ENCODE results near the gene TDRD7.

DNA sequence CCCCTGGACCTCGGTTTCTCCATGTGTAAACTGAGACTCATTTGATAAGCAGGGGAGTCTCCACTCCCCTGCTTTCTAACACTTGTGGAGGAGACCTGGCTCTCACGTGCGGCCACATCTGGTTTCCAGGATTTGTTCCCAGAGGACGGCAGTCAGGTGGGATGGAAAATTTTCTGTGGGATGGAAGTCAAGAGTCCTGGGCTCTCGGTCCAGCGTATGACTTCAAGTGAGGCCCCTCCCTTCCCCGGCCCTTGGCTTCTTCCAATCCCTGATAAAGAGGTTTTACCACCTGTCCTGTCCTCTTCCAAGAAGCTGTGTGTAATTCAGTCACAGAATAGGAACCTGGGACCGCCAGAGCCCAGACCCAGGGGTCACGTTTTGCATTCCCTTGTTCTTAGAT is 124.6 kb downstream of the TDRD7 start:
- TF ChIP-seq TAF1 (IDR thresholded peaks at IDR 0.05; ENCODE audit: low read depth) (no peak), EP300 (conservative IDR thresholded peaks at IDR 0.05; ENCODE audit: poor library complexity, severe bottlenecking) (no peak), EZH2 (IDR thresholded peaks at IDR 0.05; ENCODE audit: borderline replicate concordance, insufficient read depth, low read length, poor library complexity, severe bottlenecking) (no peak), RAD21 (conservative IDR thresholded peaks at IDR 0.05) (no peak), POLR2AphosphoS5 (IDR thresholded peaks at IDR 0.05) (no peak), SMC3 (conservative IDR thresholded peaks at IDR 0.05; ENCODE audit: poor library complexity) (no peak)
- TF ChIP-seq, protein P1, sequence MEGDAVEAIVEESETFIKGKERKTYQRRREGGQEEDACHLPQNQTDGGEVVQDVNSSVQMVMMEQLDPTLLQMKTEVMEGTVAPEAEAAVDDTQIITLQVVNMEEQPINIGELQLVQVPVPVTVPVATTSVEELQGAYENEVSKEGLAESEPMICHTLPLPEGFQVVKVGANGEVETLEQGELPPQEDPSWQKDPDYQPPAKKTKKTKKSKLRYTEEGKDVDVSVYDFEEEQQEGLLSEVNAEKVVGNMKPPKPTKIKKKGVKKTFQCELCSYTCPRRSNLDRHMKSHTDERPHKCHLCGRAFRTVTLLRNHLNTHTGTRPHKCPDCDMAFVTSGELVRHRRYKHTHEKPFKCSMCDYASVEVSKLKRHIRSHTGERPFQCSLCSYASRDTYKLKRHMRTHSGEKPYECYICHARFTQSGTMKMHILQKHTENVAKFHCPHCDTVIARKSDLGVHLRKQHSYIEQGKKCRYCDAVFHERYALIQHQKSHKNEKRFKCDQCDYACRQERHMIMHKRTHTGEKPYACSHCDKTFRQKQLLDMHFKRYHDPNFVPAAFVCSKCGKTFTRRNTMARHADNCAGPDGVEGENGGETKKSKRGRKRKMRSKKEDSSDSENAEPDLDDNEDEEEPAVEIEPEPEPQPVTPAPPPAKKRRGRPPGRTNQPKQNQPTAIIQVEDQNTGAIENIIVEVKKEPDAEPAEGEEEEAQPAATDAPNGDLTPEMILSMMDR (IDR thresholded peaks at IDR 0.05; ENCODE audit: poor library complexity, severe bottlenecking): no peak
- TF ChIP-seq, protein P2, sequence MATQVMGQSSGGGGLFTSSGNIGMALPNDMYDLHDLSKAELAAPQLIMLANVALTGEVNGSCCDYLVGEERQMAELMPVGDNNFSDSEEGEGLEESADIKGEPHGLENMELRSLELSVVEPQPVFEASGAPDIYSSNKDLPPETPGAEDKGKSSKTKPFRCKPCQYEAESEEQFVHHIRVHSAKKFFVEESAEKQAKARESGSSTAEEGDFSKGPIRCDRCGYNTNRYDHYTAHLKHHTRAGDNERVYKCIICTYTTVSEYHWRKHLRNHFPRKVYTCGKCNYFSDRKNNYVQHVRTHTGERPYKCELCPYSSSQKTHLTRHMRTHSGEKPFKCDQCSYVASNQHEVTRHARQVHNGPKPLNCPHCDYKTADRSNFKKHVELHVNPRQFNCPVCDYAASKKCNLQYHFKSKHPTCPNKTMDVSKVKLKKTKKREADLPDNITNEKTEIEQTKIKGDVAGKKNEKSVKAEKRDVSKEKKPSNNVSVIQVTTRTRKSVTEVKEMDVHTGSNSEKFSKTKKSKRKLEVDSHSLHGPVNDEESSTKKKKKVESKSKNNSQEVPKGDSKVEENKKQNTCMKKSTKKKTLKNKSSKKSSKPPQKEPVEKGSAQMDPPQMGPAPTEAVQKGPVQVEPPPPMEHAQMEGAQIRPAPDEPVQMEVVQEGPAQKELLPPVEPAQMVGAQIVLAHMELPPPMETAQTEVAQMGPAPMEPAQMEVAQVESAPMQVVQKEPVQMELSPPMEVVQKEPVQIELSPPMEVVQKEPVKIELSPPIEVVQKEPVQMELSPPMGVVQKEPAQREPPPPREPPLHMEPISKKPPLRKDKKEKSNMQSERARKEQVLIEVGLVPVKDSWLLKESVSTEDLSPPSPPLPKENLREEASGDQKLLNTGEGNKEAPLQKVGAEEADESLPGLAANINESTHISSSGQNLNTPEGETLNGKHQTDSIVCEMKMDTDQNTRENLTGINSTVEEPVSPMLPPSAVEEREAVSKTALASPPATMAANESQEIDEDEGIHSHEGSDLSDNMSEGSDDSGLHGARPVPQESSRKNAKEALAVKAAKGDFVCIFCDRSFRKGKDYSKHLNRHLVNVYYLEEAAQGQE (IDR thresholded peaks at IDR 0.05; ENCODE audit: borderline replicate concordance): no peak
